ENCODE data around the gene FSTL5.

DNA sequence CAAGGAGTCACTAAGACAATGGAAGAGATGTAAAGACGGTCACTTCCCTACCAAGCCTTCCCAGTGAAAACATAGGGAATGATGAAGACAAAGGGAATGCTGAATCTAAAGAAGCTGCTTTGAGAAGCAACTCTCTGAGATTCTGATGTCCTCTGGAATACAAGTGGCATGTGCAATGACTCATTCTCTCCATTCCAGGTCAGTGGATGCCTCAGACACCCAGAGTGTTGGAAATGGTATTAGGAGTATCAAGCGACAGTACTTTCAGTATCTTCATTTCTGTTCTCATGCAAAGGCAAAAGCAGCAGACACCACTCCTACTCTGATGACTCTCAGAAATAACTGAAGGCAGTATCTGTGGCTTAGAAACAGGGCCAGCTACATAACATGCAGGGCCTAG lies 102.6 kb downstream of the FSTL5 start:
- no peak for TF ChIP-seq NFRKB (IDR thresholded peaks at IDR 0.05)
- TF ChIP-seq, protein P1, sequence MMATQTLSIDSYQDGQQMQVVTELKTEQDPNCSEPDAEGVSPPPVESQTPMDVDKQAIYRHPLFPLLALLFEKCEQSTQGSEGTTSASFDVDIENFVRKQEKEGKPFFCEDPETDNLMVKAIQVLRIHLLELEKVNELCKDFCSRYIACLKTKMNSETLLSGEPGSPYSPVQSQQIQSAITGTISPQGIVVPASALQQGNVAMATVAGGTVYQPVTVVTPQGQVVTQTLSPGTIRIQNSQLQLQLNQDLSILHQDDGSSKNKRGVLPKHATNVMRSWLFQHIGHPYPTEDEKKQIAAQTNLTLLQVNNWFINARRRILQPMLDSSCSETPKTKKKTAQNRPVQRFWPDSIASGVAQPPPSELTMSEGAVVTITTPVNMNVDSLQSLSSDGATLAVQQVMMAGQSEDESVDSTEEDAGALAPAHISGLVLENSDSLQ (IDR thresholded peaks at IDR 0.05): no peak
- TF ChIP-seq ZNF384 (IDR thresholded peaks at IDR 0.05): no peak
- TF ChIP-seq HDGF (IDR thresholded peaks at IDR 0.05; ENCODE audit: borderline replicate concordance): no peak
- TF ChIP-seq BHLHE40 (IDR thresholded peaks at IDR 0.05; ENCODE audit: borderline replicate concordance): no peak
